ENCODE measurements around the gene AXIN2. TPM values are rescaled to one million over a fixed set of nuclear protein-coding genes. Genes with fewer than 3 reads are reported as not detected.
"Not testable (repeated sequence)": the region's sequence is repeated elsewhere in the genome, so short reads cannot be mapped to it uniquely, and the experiment has no call there.

AXIN2 gene
- total and polyA plus RNA-seq, 9 donors, result 17.2 to 75.7 (median 26.9) TPM

DNA sequence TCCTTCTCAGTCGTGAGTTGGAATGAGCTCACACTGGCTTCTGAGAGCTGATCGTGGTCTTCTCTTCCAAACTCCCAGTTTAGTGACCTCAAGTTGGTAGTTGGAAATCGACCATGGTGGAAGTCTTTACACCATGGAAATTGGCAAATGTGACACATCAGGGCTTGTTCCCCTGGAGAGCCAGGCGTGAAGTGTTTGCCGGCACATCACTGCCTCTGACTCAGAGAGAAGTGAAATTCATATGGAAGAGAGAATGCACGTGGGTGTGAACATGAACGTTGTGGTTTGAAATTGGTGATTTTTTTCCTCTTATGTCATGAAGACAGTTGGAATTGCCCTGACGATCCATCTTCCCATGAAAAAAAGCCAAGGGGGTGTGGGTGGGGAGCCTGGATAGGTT, 47.4 kb downstream of the AXIN2 start:
- H3K27me3 ChIP-seq, result no peaks in the 10 kb centered on the region
- H3K4me1 ChIP-seq (ENCODE audit: insufficient read depth), result peaks cover 5% of the 10 kb centered on the region
- DNase-seq, result no peak
- H3K9me3 ChIP-seq, result no peaks in the 10 kb centered on the region
- no peaks in the 10 kb centered on the region for H3K36me3 ChIP-seq
- H3K4me3 ChIP-seq, result no peak overlapping the region
- no peak overlapping the region for H3K27ac ChIP-seq
- TF ChIP-seq EP300 (IDR thresholded peaks at IDR 0.05) (no peak), POLR2A (IDR thresholded peaks at IDR 0.05) (no peak)
- TF ChIP-seq, protein P1, sequence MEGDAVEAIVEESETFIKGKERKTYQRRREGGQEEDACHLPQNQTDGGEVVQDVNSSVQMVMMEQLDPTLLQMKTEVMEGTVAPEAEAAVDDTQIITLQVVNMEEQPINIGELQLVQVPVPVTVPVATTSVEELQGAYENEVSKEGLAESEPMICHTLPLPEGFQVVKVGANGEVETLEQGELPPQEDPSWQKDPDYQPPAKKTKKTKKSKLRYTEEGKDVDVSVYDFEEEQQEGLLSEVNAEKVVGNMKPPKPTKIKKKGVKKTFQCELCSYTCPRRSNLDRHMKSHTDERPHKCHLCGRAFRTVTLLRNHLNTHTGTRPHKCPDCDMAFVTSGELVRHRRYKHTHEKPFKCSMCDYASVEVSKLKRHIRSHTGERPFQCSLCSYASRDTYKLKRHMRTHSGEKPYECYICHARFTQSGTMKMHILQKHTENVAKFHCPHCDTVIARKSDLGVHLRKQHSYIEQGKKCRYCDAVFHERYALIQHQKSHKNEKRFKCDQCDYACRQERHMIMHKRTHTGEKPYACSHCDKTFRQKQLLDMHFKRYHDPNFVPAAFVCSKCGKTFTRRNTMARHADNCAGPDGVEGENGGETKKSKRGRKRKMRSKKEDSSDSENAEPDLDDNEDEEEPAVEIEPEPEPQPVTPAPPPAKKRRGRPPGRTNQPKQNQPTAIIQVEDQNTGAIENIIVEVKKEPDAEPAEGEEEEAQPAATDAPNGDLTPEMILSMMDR (IDR thresholded peaks at IDR 0.05), result no peak
- intact Hi-C loops (cut with DNase I), result no loop called here
- WGBS, 3 donors, result 74 to 83% (median 79%) methylated on average over 8 of the region's 8 CpGs

DNA sequence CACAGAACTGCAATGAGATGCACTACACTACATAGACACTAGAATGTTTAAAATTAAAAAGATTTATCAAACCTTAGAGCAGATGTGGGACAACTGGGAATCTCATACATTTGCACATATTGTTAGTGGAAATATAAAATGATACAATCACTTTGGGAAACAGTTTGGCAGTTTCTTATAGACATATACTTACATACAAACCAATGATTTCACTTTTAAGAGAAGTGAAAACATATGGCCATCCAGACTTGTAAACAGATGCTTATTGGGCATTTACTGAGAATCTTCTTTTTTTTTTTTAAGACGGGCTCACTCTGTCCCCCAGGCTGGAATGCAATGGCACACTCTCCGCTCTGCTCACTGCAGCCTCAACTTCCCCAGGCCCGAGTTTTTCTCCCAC, 50.1 kb downstream of the AXIN2 start:
- Histone ChIP-seq H3K9me3 (no peaks in the 10 kb centered on the region), H3K27ac (no peak overlapping the region), H3K4me3 (no peak overlapping the region), H3K4me1 (ENCODE audit: insufficient read depth) (peaks cover 5% of the 10 kb centered on the region), H3K36me3 (no peaks in the 10 kb centered on the region), H3K27me3 (no peaks in the 10 kb centered on the region)
- 92 to 94% (median 94%) methylated on average over 3 of the region's 3 CpGs for WGBS, 3 donors
- no peak for DNase-seq
- intact Hi-C loops (cut with DNase I), result no loop called here
- TF ChIP-seq POLR2A (IDR thresholded peaks at IDR 0.05) (no peak), EP300 (IDR thresholded peaks at IDR 0.05) (no peak)
- TF ChIP-seq, protein P1 (IDR thresholded peaks at IDR 0.05), result no peak

DNA sequence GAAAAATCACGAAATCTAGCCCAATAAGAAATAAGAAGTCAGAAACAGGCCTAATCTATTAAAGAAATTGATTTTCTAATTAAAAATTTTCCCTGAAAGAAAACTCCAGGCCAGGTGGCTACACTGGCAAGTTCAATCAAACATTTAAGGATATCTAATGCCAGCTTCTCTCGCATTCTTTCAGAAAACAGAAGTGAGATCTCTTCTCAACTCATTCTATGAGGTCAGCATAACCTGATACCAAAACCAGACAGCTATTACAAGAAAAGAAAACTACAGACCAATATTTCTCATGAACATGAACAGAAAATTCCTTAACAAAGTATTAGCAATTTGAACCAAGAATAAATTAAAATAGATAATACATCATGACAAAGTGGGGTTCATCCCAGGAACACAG, 52.4 kb downstream of the AXIN2 start:
- Histone ChIP-seq H3K27ac (no peak overlapping the region), H3K4me1 (ENCODE audit: insufficient read depth) (peaks cover 5% of the 10 kb centered on the region), H3K9me3 (no peaks in the 10 kb centered on the region), H3K36me3 (no peaks in the 10 kb centered on the region), H3K27me3 (no peaks in the 10 kb centered on the region), H3K4me3 (no peak overlapping the region)
- intact Hi-C loops (cut with DNase I), result no loop called here
- 47 to 60% (median 59%) methylated on average over 2 of the region's 2 CpGs for WGBS, 3 donors
- TF ChIP-seq EP300 (IDR thresholded peaks at IDR 0.05), result no peak
- TF ChIP-seq, protein P1 (IDR thresholded peaks at IDR 0.05), result no peak
- TF ChIP-seq POLR2A (IDR thresholded peaks at IDR 0.05), result no peak
- no peak for DNase-seq

DNA sequence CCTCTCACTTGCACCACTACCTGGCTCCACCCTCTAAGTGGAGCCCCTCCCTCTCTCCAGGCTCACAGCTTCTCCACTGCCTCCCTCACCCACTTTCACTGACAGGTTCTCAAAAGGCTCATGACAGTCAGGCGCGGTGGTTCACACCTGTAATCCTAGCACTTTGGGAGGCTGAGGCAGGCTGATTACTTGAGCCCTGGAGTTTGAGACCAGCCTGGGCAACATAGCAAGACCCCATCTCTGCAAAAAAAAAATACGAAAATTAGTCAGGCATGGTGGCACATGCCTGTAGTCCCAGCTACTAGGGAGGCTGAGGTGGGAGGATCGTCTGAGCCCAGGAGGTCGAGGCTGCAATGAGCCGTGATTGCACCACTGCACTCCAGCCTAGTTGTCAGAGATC, 56.8 kb downstream of the AXIN2 start:
- DNase-seq; H3K4me3 ChIP-seq; H3K4me1 ChIP-seq (ENCODE audit: insufficient read depth); H3K9me3 ChIP-seq; intact Hi-C loops (cut with DNase I); H3K27ac ChIP-seq; H3K27me3 ChIP-seq; H3K36me3 ChIP-seq: not testable (repeated sequence)
- WGBS, 3 donors, result 82 to 89% (median 88%) methylated on average over 6 of the region's 6 CpGs

DNA sequence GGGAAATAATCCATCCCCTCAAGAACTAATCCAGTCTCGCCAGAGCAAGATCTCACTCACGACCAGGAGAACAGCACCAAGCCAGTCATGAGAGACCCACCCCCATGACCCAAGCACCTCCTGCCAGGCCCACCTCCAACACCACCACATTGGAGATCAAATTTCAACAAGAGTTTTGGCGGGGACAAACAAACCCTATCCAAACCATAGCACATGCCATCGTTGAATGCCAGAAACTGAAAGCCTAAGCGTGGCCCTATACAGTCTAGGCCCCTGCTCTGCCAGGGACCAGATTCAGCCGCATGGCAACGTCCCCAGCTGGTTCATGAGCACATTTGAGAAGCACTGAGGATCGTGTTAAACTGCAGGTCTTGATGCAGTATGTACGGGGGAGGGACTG, 57.3 kb downstream of the AXIN2 start:
- Histone ChIP-seq H3K36me3 (no peaks in the 10 kb centered on the region), H3K27ac (no peak overlapping the region), H3K9me3 (no peaks in the 10 kb centered on the region), H3K4me3 (no peak overlapping the region), H3K4me1 (ENCODE audit: insufficient read depth) (peaks cover 5% of the 10 kb centered on the region), H3K27me3 (no peaks in the 10 kb centered on the region)
- 84 to 88% (median 87%) methylated on average over 9 of the region's 9 CpGs for WGBS, 3 donors
- DNase-seq, result no peak
- intact Hi-C loops (cut with DNase I), result no loop called here
- no peak for TF ChIP-seq EP300 (IDR thresholded peaks at IDR 0.05)
- TF ChIP-seq POLR2A (IDR thresholded peaks at IDR 0.05), result no peak
- TF ChIP-seq, protein P1 (IDR thresholded peaks at IDR 0.05), result no peak

Data from ovary (tissue), 9 donors.